PC-9 (cell line): ENCODE data around the gene RSL1D1.

Experiments used
- EZH2 ChIP-seq: fragments of 200-600 bp; sonication (generic); IDR thresholded peaks from 2 replicates; pipeline ENCODE4 v1.8.0; 2017; ENCODE audit warnings: antibody characterized with exemption, low read depth
- TF ChIP-seq, protein P1 (sequence below): fragments of 200-600 bp; sonication (generic); conservative IDR thresholded peaks from 2 replicates; pipeline ENCODE4 v1.6.1; 2017; ENCODE audit warnings: mixed run types, antibody characterized with exemption, mild to moderate bottlenecking, moderate library complexity

DNA sequence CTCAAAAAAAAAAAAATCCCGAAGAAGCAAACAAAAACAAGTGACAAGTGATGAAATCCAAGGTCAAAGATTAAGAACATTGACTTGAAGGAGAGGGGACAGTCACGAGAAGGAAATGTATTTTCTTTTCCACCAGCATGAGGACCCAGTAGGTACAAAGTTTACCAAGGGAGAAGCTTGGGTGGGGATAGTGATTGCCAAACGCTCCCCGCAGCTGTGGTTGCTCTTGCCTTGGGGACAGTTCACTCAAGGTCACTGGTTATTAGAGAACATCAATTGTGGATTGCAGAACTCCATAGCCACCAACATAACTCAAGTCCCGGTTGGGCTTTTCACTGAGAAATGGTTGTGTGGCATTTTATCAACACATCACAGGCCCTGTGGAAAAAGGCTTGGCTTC, 27.0 kb downstream of the RSL1D1 start:
- TF ChIP-seq, protein P1, sequence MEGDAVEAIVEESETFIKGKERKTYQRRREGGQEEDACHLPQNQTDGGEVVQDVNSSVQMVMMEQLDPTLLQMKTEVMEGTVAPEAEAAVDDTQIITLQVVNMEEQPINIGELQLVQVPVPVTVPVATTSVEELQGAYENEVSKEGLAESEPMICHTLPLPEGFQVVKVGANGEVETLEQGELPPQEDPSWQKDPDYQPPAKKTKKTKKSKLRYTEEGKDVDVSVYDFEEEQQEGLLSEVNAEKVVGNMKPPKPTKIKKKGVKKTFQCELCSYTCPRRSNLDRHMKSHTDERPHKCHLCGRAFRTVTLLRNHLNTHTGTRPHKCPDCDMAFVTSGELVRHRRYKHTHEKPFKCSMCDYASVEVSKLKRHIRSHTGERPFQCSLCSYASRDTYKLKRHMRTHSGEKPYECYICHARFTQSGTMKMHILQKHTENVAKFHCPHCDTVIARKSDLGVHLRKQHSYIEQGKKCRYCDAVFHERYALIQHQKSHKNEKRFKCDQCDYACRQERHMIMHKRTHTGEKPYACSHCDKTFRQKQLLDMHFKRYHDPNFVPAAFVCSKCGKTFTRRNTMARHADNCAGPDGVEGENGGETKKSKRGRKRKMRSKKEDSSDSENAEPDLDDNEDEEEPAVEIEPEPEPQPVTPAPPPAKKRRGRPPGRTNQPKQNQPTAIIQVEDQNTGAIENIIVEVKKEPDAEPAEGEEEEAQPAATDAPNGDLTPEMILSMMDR = no peak
- no peak for TF ChIP-seq EZH2
